Liver (tissue), 9 donors: ENCODE measurements around the gene AQP12A. TPM values are rescaled to one million over a fixed set of nuclear protein-coding genes. Genes with fewer than 3 reads are reported as not detected.
A peak's percentile ranks its signal among the peaks of the same experiment; 100 is the strongest.

Experiments used
- DNase-seq: peaks from one replicate; pipeline ENCODE4 v3.0.0-alpha.2; 2017; ENCODE audit warnings: low spot score
- H3K27ac ChIP-seq, 2 donors: one replicate each; pipeline ENCODE4 v1.7.0; 2013; ENCODE audit warnings: inconsistent platforms in 2 of 2, low read length in 2 of 2, control low read depth in 1 of 2, low read depth in 1 of 2, mild to moderate bottlenecking in 1 of 2
- H3K27me3 ChIP-seq, 4 donors: one replicate each; pipeline versions ENCODE4 v1.6.1 to v1.7.0; 2013; ENCODE audit warnings: low read length in 3 of 4, inconsistent platforms in 1 of 4, mild to moderate bottlenecking in 1 of 4, moderate library complexity in 1 of 4; ENCODE audit not compliant: control insufficient read depth in 4 of 4, insufficient read depth in 4 of 4
- H3K36me3 ChIP-seq, 4 donors: one replicate each; pipeline versions ENCODE4 v1.6.1 to v1.7.0; 2013; ENCODE audit warnings: low read length in 3 of 4, mild to moderate bottlenecking in 3 of 4, low read depth in 1 of 4, moderate library complexity in 1 of 4; ENCODE audit not compliant: control insufficient read depth in 4 of 4, insufficient read depth in 3 of 4
- H3K4me1 ChIP-seq, 4 donors: one replicate each; pipeline versions ENCODE4 v1.6.1 to v1.7.0; 2013; ENCODE audit warnings: low read length in 3 of 4, mild to moderate bottlenecking in 3 of 4, moderate library complexity in 1 of 4; ENCODE audit not compliant: control insufficient read depth in 4 of 4, insufficient read depth in 4 of 4
- H3K4me3 ChIP-seq, 3 donors: one replicate each; pipeline versions ENCODE4 v1.6.1 to v1.7.0; 2013; ENCODE audit warnings: low read length in 3 of 3, control low read depth in 1 of 3, low read depth in 1 of 3, mild to moderate bottlenecking in 1 of 3
- H3K9ac ChIP-seq, 2 donors: one replicate each; pipeline ENCODE4 v1.7.0; 2013; ENCODE audit warnings: low read length in 2 of 2, mild to moderate bottlenecking in 2 of 2, moderate library complexity in 2 of 2, control low read depth in 1 of 2, low read depth in 1 of 2
- H3K9me3 ChIP-seq, 4 donors: one replicate each; pipeline versions ENCODE4 v1.6.1 to v1.7.0; 2013; ENCODE audit warnings: low read length in 3 of 4; ENCODE audit not compliant: control insufficient read depth in 4 of 4
- ATF3 ChIP-seq: IDR thresholded peaks from 2 replicates; pipeline ENCODE4 v1.6.1; 2016; ENCODE audit warnings: antibody characterized with exemption
- EGR1 ChIP-seq, 2 donors: IDR thresholded peaks; 2 replicates each; pipeline ENCODE4 v1.6.1; 2016 to 2018; ENCODE audit warnings: antibody characterized with exemption in 2 of 2, low read depth in 2 of 2
- FOXA1 ChIP-seq: IDR thresholded peaks from 2 replicates; pipeline ENCODE4 v1.6.1; 2016; ENCODE audit warnings: antibody characterized with exemption
- FOXA2 ChIP-seq: IDR thresholded peaks from 2 replicates; pipeline ENCODE4 v1.6.1; 2016; ENCODE audit warnings: antibody characterized with exemption
- GABPA ChIP-seq, 2 donors: IDR thresholded peaks in 1 of 2; conservative IDR thresholded peaks in 1 of 2; 2 replicates each; pipeline ENCODE4 v1.6.1; 2016; ENCODE audit warnings: antibody characterized with exemption in 2 of 2, mild to moderate bottlenecking in 1 of 2, moderate library complexity in 1 of 2
- HNF4A ChIP-seq, 2 donors: conservative IDR thresholded peaks; 2 replicates each; pipeline ENCODE4 v1.6.1; 2016; ENCODE audit warnings: antibody characterized with exemption in 2 of 2, mild to moderate bottlenecking in 2 of 2
- HNF4G ChIP-seq: IDR thresholded peaks from 2 replicates; pipeline ENCODE4 v1.6.1; 2016; ENCODE audit warnings: antibody characterized with exemption
- JUND ChIP-seq, 2 donors: IDR thresholded peaks; 2 replicates each; pipeline ENCODE4 v1.6.1; 2016; ENCODE audit warnings: antibody characterized with exemption in 2 of 2
- RAD21 ChIP-seq, 2 donors: IDR thresholded peaks; 2 replicates each; pipeline ENCODE4 v1.6.1; 2016; ENCODE audit warnings: antibody characterized with exemption in 2 of 2, mild to moderate bottlenecking in 2 of 2
- RXRA ChIP-seq, 2 donors: IDR thresholded peaks; 2 replicates each; pipeline ENCODE4 v1.6.1; 2017 to 2018; ENCODE audit warnings: antibody characterized with exemption in 2 of 2, mild to moderate bottlenecking in 1 of 2
- SP1 ChIP-seq: IDR thresholded peaks from 2 replicates; pipeline ENCODE4 v1.6.1; 2018; ENCODE audit warnings: antibody characterized with exemption, mild to moderate bottlenecking
- TAF1 ChIP-seq: conservative IDR thresholded peaks from 2 replicates; pipeline ENCODE4 v1.6.1; 2016; ENCODE audit warnings: antibody characterized with exemption, mild to moderate bottlenecking
- YY1 ChIP-seq: IDR thresholded peaks from 2 replicates; pipeline ENCODE4 v1.6.1; 2016; ENCODE audit warnings: antibody characterized with exemption, mild to moderate bottlenecking
- WGBS: extraction: QIAGEN DNeasy Blood & Tissue Kit; methylation state at CpG from one replicate; pipeline ENCODE4 v1.1.7; 2013; 5-methylcytosine and 5-hydroxymethylcytosine counted together
- polyA plus RNA-seq, 2 donors: library from polyadenylated mRNA; stranded (reverse) in 1 of 2; unstranded in 1 of 2; fragments of 200-250 nt in 1 of 2; fragments of >200 nt in 1 of 2; fragmentation: Nextera tagmentation in 1 of 2; extraction: Ambion mirVana in 1 of 2; gene quantifications; one replicate each; pipeline versions ENCODE4 v1.2.1 to v1.2.3, GENCODE V29; 2013 to 2015
- total RNA-seq, 2 donors: library from RNA; depleted of rRNA; stranded (reverse); fragments of >200 nt; gene quantifications; one replicate each; pipeline ENCODE4 v1.2.3, GENCODE V29; 2014
- TF ChIP-seq, protein P1 (sequence below): IDR thresholded peaks from 2 replicates; pipeline ENCODE4 v1.6.1; 2016; ENCODE audit warnings: antibody characterized with exemption
- TF ChIP-seq, protein P2 (sequence below): fragments of 150-350 bp; IDR thresholded peaks from 2 replicates; pipeline ENCODE4 v1.5.1; 2017; ENCODE audit warnings: improper control_type of control experiment, low read depth, low read length; ENCODE audit not compliant: missing input control
- TF ChIP-seq, protein P3 (sequence below): IDR thresholded peaks from 2 replicates; pipeline ENCODE4 v1.6.1; 2016; ENCODE audit warnings: antibody characterized with exemption, mild to moderate bottlenecking
- TF ChIP-seq, protein P4 (sequence below): IDR thresholded peaks from 2 replicates; pipeline ENCODE4 v1.6.1; 2016; ENCODE audit warnings: antibody characterized with exemption
- donor health status: healthy.
- donor health status: healthy.
- donor health status: healthy.
- donor health status: healthy.
- donor health status: healthy.

Gene AQP12A
- total and polyA plus RNA-seq, 4 donors, result not detected

- no peak for TF ChIP-seq YY1
- TF ChIP-seq, protein P1, sequence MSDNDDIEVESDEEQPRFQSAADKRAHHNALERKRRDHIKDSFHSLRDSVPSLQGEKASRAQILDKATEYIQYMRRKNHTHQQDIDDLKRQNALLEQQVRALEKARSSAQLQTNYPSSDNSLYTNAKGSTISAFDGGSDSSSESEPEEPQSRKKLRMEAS, result no peak
- TF ChIP-seq, protein P2, sequence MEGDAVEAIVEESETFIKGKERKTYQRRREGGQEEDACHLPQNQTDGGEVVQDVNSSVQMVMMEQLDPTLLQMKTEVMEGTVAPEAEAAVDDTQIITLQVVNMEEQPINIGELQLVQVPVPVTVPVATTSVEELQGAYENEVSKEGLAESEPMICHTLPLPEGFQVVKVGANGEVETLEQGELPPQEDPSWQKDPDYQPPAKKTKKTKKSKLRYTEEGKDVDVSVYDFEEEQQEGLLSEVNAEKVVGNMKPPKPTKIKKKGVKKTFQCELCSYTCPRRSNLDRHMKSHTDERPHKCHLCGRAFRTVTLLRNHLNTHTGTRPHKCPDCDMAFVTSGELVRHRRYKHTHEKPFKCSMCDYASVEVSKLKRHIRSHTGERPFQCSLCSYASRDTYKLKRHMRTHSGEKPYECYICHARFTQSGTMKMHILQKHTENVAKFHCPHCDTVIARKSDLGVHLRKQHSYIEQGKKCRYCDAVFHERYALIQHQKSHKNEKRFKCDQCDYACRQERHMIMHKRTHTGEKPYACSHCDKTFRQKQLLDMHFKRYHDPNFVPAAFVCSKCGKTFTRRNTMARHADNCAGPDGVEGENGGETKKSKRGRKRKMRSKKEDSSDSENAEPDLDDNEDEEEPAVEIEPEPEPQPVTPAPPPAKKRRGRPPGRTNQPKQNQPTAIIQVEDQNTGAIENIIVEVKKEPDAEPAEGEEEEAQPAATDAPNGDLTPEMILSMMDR, result no peak
- TF ChIP-seq GABPA (IDR thresholded peaks at IDR 0.05 in 1 of 2, conservative IDR thresholded peaks at IDR 0.05 in 1 of 2), result no peak
- TF ChIP-seq, protein P3, sequence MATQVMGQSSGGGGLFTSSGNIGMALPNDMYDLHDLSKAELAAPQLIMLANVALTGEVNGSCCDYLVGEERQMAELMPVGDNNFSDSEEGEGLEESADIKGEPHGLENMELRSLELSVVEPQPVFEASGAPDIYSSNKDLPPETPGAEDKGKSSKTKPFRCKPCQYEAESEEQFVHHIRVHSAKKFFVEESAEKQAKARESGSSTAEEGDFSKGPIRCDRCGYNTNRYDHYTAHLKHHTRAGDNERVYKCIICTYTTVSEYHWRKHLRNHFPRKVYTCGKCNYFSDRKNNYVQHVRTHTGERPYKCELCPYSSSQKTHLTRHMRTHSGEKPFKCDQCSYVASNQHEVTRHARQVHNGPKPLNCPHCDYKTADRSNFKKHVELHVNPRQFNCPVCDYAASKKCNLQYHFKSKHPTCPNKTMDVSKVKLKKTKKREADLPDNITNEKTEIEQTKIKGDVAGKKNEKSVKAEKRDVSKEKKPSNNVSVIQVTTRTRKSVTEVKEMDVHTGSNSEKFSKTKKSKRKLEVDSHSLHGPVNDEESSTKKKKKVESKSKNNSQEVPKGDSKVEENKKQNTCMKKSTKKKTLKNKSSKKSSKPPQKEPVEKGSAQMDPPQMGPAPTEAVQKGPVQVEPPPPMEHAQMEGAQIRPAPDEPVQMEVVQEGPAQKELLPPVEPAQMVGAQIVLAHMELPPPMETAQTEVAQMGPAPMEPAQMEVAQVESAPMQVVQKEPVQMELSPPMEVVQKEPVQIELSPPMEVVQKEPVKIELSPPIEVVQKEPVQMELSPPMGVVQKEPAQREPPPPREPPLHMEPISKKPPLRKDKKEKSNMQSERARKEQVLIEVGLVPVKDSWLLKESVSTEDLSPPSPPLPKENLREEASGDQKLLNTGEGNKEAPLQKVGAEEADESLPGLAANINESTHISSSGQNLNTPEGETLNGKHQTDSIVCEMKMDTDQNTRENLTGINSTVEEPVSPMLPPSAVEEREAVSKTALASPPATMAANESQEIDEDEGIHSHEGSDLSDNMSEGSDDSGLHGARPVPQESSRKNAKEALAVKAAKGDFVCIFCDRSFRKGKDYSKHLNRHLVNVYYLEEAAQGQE, result no peak
- no peak for TF ChIP-seq HNF4A (conservative IDR thresholded peaks at IDR 0.05)
- TF ChIP-seq TAF1, result no peak
- TF ChIP-seq, protein P4, sequence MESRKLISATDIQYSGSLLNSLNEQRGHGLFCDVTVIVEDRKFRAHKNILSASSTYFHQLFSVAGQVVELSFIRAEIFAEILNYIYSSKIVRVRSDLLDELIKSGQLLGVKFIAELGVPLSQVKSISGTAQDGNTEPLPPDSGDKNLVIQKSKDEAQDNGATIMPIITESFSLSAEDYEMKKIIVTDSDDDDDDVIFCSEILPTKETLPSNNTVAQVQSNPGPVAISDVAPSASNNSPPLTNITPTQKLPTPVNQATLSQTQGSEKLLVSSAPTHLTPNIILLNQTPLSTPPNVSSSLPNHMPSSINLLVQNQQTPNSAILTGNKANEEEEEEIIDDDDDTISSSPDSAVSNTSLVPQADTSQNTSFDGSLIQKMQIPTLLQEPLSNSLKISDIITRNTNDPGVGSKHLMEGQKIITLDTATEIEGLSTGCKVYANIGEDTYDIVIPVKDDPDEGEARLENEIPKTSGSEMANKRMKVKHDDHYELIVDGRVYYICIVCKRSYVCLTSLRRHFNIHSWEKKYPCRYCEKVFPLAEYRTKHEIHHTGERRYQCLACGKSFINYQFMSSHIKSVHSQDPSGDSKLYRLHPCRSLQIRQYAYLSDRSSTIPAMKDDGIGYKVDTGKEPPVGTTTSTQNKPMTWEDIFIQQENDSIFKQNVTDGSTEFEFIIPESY, result no peak
- no peak for TF ChIP-seq FOXA1
- Histone ChIP-seq H3K27me3 (no peaks in the 10 kb centered on the region), H3K9me3 (no peaks in the 10 kb centered on the region), H3K4me3 (no peak overlapping the region), H3K9ac (no peak overlapping the region), H3K36me3 (no peaks in the 10 kb centered on the region), H3K4me1 (no peaks in the 10 kb centered on the region), H3K27ac (no peak overlapping the region)
- DNase-seq, result peak; percentile 14
- WGBS, result 89% methylated on average over 14 of the region's 14 CpGs
These were observed 3.7 kb upstream of the AQP12A start for GRCh38 chr2:240687741-240688552.

DNA sequence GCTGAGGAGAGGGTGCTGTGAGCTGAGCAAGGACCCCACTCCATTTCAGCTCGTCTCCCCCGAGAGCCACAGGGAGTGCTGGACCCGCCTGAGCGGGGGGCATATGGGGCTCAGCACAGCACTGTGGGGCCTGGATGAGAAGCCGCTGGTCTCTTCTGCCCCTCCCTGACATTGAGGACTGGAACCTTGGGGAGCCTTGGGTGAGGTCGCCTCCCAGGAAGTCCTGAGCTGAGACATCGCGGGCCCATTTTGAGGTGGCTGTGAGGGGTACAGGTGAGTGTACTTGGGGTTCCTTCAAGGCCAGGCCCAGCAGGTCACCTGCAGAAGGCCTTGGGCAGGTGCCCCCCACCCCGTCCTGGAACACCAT is 3.1 kb upstream of the AQP12A start:
- DNase-seq, result no peak
- no peak overlapping the region for H3K27ac ChIP-seq
- 95% methylated on average over 9 of the region's 9 CpGs for WGBS
- H3K36me3 ChIP-seq, result no peaks in the 10 kb centered on the region
- H3K4me1 ChIP-seq, result no peaks in the 10 kb centered on the region
- no peaks in the 10 kb centered on the region for H3K27me3 ChIP-seq
- H3K9me3 ChIP-seq, result no peaks in the 10 kb centered on the region
- H3K9ac ChIP-seq, result no peak overlapping the region
- H3K4me3 ChIP-seq, result no peak overlapping the region
- TF ChIP-seq JUND (IDR thresholded peaks at IDR 0.05) (no peak), SP1 (no peak), RAD21 (IDR thresholded peaks at IDR 0.05) (no peak), HNF4G (no peak), ATF3 (no peak), GABPA (IDR thresholded peaks at IDR 0.05 in 1 of 2, conservative IDR thresholded peaks at IDR 0.05 in 1 of 2) (no peak), FOXA1 (no peak), FOXA2 (no peak), RXRA (IDR thresholded peaks at IDR 0.05) (no peak), EGR1 (IDR thresholded peaks at IDR 0.05; ENCODE audit: low read depth in 2 of 2) (no peak), HNF4A (conservative IDR thresholded peaks at IDR 0.05) (no peak), TAF1 (no peak)
- TF ChIP-seq, protein P1, result no peak
- TF ChIP-seq, protein P2, result no peak
- TF ChIP-seq, protein P4, result no peak
